Subcutaneous abdominal adipose tissue (tissue), 5 donors: ENCODE results near the gene TRAK1.
A peak's percentile ranks its signal among the peaks of the same experiment; 100 is the strongest.

Experiments
- H3K27ac ChIP-seq: one replicate; pipeline ENCODE4 v1.7.0; 2013; ENCODE audit warnings: low read depth, mild to moderate bottlenecking, inconsistent platforms, low read length, moderate library complexity
- H3K27me3 ChIP-seq, 5 donors: one replicate each; pipeline ENCODE4 v1.7.0; 2013; ENCODE audit warnings: low read length in 5 of 5, inconsistent platforms in 1 of 5; ENCODE audit not compliant: control insufficient read depth in 5 of 5, insufficient read depth in 4 of 5
- H3K36me3 ChIP-seq, 5 donors: one replicate each; pipeline ENCODE4 v1.7.0; 2013; ENCODE audit warnings: low read length in 5 of 5; ENCODE audit not compliant: control insufficient read depth in 5 of 5, insufficient read depth in 5 of 5
- H3K4me1 ChIP-seq, 5 donors: one replicate each; pipeline ENCODE4 v1.7.0; 2013; ENCODE audit warnings: low read length in 5 of 5, mild to moderate bottlenecking in 3 of 5, moderate library complexity in 1 of 5; ENCODE audit not compliant: control insufficient read depth in 5 of 5, insufficient read depth in 5 of 5
- H3K4me3 ChIP-seq, 5 donors: one replicate each; pipeline ENCODE4 v1.7.0; 2013; ENCODE audit warnings: low read length in 5 of 5, low read depth in 1 of 5
- H3K9ac ChIP-seq, 5 donors: one replicate each; pipeline ENCODE4 v1.7.0; 2013; ENCODE audit warnings: low read length in 5 of 5, mild to moderate bottlenecking in 4 of 5, moderate library complexity in 3 of 5
- H3K9me3 ChIP-seq, 5 donors: one replicate each; pipeline ENCODE4 v1.7.0; 2013; ENCODE audit warnings: low read length in 5 of 5; ENCODE audit not compliant: control insufficient read depth in 5 of 5
- donor health status: healthy.
- donor health status: healthy.
- donor health status: healthy.
- donor health status: healthy.
- donor health status: healthy.

Gene TRAK1

GRCh38 chr3:42119561-42120355 is 28.6 kb downstream of the TRAK1 start:
- Histone ChIP-seq H3K27me3 (no peaks in the 10 kb centered on the region), H3K4me3 (no peak overlapping the region), H3K9ac (no peak overlapping the region), H3K36me3 (no peaks in the 10 kb centered on the region), H3K4me1 (peaks cover 20 to 74% (median 58%) of the 10 kb centered on the region in 5 donors), H3K9me3 (no peaks in the 10 kb centered on the region), H3K27ac (peak overlapping the region; percentile 19)

- Histone ChIP-seq H3K36me3 (peaks cover 0 to 7% (median 7%) of the 10 kb centered on the region in 5 donors), H3K27me3 (no peaks in the 10 kb centered on the region), H3K9ac (no peak overlapping the region), H3K9me3 (no peaks in the 10 kb centered on the region), H3K27ac (no peak overlapping the region), H3K4me1 (peaks cover 20 to 63% (median 53%) of the 10 kb centered on the region in 5 donors), H3K4me3 (no peak overlapping the region)
These were observed 29.7 kb downstream of the TRAK1 start for GRCh38 chr3:42120866-42121265.

GRCh38 chr3:42122261-42123011 is 31.3 kb downstream of the TRAK1 start:
- Histone ChIP-seq H3K4me1 (peaks cover 9 to 47% (median 37%) of the 10 kb centered on the region in 5 donors), H3K27ac (peak overlapping the region; percentile 38), H3K27me3 (no peaks in the 10 kb centered on the region), H3K9ac (no peak overlapping the region), H3K36me3 (peaks cover 7 to 21% (median 16%) of the 10 kb centered on the region in 5 donors), H3K9me3 (no peaks in the 10 kb centered on the region), H3K4me3 (no peak overlapping the region)

- peaks cover 8 to 24% (median 17%) of the 10 kb centered on the region in 5 donors for H3K36me3 ChIP-seq
- peak overlapping the region in 1 of 5 donors; percentile 15 for H3K9ac ChIP-seq
- H3K4me3 ChIP-seq = no peak overlapping the region
- peaks cover 8 to 42% (median 35%) of the 10 kb centered on the region in 5 donors for H3K4me1 ChIP-seq
- peak overlapping the region; percentile 38 for H3K27ac ChIP-seq
- H3K9me3 ChIP-seq = no peaks in the 10 kb centered on the region
- no peaks in the 10 kb centered on the region for H3K27me3 ChIP-seq
These were observed 31.9 kb downstream of the TRAK1 start for GRCh38 chr3:42123012-42123581.

DNA sequence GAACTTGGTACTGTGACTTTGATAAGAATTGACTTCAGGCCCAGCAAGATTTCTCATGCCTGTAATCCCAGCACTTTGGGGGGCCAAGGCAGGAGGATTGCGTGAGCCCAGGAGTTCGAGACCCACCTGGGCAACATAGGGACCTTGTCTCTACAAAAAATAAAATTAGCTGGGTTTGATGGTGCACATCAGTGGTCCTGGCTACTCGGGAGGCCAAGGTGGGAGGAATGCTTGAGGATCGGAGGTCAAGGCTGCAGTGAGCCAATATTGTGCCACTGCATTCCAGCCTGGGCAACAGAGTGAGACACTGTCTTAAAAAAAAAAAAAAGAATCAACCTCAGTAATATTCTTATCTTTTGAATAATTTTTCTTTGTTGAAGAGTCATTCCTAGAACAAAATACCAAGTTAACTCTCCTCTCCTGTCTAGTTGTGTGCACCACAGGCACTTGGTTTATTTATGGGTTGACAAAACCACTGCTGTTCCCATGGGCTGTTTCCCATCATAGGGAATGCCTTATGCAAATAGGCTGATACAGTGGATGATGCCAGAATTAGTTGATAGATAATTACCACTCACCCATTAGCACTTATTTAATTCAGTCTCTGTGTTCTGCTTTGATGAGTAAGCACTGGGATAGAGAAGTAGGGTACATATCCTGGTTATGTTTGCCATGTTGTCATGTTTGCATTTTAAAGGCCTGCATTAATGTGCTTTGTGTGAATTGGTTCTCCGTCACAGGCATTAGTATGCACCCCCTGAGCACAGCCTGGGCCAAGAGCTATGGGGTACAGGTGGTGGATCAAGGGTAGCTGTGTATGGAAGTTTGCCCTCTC is 32.9 kb downstream of the TRAK1 start:
- Histone ChIP-seq H3K9ac (no peak overlapping the region), H3K4me1 (peaks cover 6 to 33% (median 26%) of the 10 kb centered on the region in 5 donors), H3K36me3 (peaks cover 14 to 24% (median 17%) of the 10 kb centered on the region in 5 donors), H3K27ac (no peak overlapping the region), H3K4me3 (no peak overlapping the region), H3K9me3 (no peaks in the 10 kb centered on the region), H3K27me3 (no peaks in the 10 kb centered on the region)

DNA sequence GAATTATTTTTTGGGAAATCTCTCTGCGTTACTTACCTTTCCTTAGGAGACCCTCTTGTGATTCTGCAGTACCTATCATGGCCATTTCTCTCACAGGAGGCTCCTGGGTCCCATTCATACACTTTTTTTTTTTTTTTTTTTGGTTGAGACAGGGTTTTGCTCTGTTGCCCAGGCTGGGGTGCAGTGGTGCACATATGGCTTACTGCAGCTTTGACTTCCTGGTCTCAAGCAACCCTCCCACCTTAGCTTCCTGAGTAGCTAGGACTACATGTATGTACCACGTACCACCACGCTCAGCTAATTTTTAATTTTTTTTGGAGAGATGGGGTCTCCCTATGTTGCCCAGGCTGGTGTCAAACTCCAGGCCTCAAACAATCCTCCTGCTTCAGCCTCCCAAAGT is 36.1 kb downstream of the TRAK1 start:
- Histone ChIP-seq H3K4me1 (peaks cover 2 to 17% (median 16%) of the 10 kb centered on the region in 5 donors), H3K9ac (no peak overlapping the region), H3K27ac (no peak overlapping the region), H3K27me3 (no peaks in the 10 kb centered on the region), H3K9me3 (no peaks in the 10 kb centered on the region), H3K4me3 (no peak overlapping the region), H3K36me3 (peaks cover 14 to 30% (median 22%) of the 10 kb centered on the region in 5 donors)

DNA sequence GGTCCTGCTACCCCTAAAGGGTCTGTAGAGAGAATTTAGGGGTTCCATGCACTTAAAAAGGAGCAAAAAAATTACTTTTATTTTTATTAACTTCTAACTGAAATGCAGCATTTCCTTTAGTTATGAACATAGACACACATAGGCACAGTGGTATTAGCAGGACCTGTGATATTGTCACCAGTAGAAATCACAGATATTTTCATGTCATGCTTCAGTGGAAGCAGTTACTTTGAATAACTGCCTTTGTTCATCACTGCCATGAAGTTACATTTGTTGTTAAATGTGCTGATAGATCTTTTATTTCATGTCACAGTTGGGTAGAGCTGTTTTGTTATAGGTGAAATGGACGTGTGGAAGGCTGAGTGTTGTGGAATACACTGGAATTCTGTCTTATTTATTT is 37.4 kb downstream of the TRAK1 start:
- no peak overlapping the region for H3K4me3 ChIP-seq
- H3K9me3 ChIP-seq = no peaks in the 10 kb centered on the region
- H3K27ac ChIP-seq = no peak overlapping the region
- no peaks in the 10 kb centered on the region for H3K27me3 ChIP-seq
- peaks cover 2 to 4% (median 3%) of the 10 kb centered on the region in 5 donors for H3K4me1 ChIP-seq
- H3K36me3 ChIP-seq = peaks cover 14 to 37% (median 24%) of the 10 kb centered on the region in 5 donors
- H3K9ac ChIP-seq = no peak overlapping the region

GRCh38 chr3:42129014-42129953 is 38.1 kb downstream of the TRAK1 start:
- no peaks in the 10 kb centered on the region for H3K27me3 ChIP-seq
- H3K4me3 ChIP-seq = no peak overlapping the region
- H3K36me3 ChIP-seq = peaks cover 14 to 37% (median 24%) of the 10 kb centered on the region in 5 donors
- H3K27ac ChIP-seq = no peak overlapping the region
- no peak overlapping the region for H3K9ac ChIP-seq
- peaks cover 0 to 2% (median 0%) of the 10 kb centered on the region in 5 donors for H3K4me1 ChIP-seq
- no peaks in the 10 kb centered on the region for H3K9me3 ChIP-seq

DNA sequence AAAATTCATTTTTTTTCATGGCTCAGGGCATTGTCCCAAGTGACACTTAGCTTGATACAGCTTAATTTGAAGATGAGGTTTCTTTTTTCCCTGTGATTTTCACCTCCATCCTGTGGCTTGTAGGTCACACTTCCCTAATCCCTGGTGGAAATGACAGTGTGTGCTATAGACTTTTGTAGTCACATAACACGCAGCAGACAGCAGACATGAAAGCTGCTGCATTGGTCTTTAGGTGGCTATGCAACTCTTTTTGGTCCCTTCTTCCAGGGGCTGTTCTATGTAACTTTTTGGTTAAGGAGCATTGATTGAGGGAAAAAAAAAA is 38.8 kb downstream of the TRAK1 start:
- Histone ChIP-seq H3K36me3 (peaks cover 14 to 37% (median 24%) of the 10 kb centered on the region in 5 donors), H3K27me3 (no peaks in the 10 kb centered on the region), H3K4me3 (no peak overlapping the region), H3K4me1 (peaks cover 0 to 2% (median 0%) of the 10 kb centered on the region in 5 donors), H3K27ac (no peak overlapping the region), H3K9ac (no peak overlapping the region), H3K9me3 (no peaks in the 10 kb centered on the region)
